Left kidney (tissue), 8 donors: Measurements from ENCODE around the gene TNFSF13. TPM values are rescaled to one million over a fixed set of nuclear protein-coding genes. Genes with fewer than 3 reads are reported as not detected.

ENCODE experiments used
- DNase-seq: peaks from one replicate; pipeline ENCODE4 v3.0.0-alpha.2; 2013
- long read RNA-seq, 8 donors: transcript quantifications; one replicate each; lab custom pipeline, GENCODE V29; 2026
- polyA plus RNA-seq: library from polyadenylated mRNA; unstranded; fragments of 120-200 nt; gene quantifications from one replicate; pipeline ENCODE4 v1.2.1, GENCODE V29; 2013; ENCODE audit not compliant: insufficient read length

The TNFSF13 gene, protein sequence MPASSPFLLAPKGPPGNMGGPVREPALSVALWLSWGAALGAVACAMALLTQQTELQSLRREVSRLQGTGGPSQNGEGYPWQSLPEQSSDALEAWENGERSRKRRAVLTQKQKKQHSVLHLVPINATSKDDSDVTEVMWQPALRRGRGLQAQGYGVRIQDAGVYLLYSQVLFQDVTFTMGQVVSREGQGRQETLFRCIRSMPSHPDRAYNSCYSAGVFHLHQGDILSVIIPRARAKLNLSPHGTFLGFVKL
- 13.2 TPM for polyA plus RNA-seq
- long read RNA-seq, donor 1, partial matches to known transcripts, result 6 of 9 reads
- long read RNA-seq, donor 1, other reads (novel, unspliced or antisense), result 0 of 9 reads
- long read RNA-seq, donor 2, partial matches to known transcripts, result 0 of 1 reads
- long read RNA-seq, donor 2, other reads (novel, unspliced or antisense), result 0 of 1 reads
- long read RNA-seq, donor 3, partial matches to known transcripts, result 0 of 1 reads
- long read RNA-seq, donor 3, other reads (novel, unspliced or antisense), result 0 of 1 reads
- long read RNA-seq, donor 4, partial matches to known transcripts, result 0 of 1 reads
- long read RNA-seq, donor 4, other reads (novel, unspliced or antisense), result 0 of 1 reads
- long read RNA-seq, donor 5, partial matches to known transcripts, result 0 of 2 reads
- long read RNA-seq, donor 5, other reads (novel, unspliced or antisense), result 0 of 2 reads
- long read RNA-seq, donor 6, partial matches to known transcripts, result 0 of 1 reads
- long read RNA-seq, donor 6, other reads (novel, unspliced or antisense), result 0 of 1 reads
- long read RNA-seq, donor 7, partial matches to known transcripts, result 0 of 4 reads
- long read RNA-seq, donor 7, other reads (novel, unspliced or antisense), result 0 of 4 reads
- long read RNA-seq, donor 8, partial matches to known transcripts, result 0 of 1 reads
- long read RNA-seq, donor 8, other reads (novel, unspliced or antisense), result 0 of 1 reads

DNA sequence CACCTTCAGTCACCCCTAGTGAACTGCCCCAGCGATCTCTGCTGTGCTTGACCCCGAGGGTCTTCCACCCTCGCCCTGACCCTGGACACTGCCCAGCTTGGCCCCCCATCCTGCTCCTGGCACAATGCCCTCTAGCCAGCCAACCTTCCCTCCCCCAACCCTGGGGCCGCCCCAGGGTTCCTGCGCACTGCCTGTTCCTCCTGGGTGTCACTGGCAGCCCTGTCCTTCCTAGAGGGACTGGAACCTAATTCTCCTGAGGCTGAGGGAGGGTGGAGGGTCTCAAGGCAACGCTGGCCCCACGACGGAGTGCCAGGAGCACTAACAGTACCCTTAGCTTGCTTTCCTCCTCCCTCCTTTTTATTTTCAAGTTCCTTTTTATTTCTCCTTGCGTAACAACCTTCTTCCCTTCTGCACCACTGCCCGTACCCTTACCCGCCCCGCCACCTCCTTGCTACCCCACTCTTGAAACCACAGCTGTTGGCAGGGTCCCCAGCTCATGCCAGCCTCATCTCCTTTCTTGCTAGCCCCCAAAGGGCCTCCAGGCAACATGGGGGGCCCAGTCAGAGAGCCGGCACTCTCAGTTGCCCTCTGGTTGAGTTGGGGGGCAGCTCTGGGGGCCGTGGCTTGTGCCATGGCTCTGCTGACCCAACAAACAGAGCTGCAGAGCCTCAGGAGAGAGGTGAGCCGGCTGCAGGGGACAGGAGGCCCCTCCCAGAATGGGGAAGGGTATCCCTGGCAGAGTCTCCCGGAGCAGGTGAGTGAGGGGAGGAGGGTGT, at the start of gene TNFSF13:
Gene TNFSF13 (plus strand): TSS at position 207 of the 776 bp plus-strand sequence. CDS start 290 bp downstream, at position 497.
- no peak for DNase-seq

DNA sequence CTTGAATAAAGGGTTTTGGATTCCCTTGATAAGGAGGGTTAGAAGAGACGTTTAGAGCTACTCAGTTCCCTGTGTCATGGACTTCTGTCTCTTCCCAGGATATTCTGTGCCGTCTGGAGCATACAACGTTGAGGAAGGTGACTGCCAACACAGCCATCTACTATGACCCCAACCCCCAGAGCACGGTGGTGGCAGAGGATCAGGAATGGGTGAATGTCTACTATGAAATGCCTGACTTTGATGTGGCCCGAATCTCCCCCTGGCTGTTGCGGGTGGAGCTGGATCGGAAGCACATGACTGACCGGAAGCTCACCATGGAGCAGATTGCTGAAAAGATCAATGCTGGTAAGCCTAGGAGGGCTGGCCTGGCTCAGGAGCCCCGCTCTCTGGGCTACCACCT, 49.7 kb upstream of the TNFSF13 start:
- DNase-seq, result no peak

DNA sequence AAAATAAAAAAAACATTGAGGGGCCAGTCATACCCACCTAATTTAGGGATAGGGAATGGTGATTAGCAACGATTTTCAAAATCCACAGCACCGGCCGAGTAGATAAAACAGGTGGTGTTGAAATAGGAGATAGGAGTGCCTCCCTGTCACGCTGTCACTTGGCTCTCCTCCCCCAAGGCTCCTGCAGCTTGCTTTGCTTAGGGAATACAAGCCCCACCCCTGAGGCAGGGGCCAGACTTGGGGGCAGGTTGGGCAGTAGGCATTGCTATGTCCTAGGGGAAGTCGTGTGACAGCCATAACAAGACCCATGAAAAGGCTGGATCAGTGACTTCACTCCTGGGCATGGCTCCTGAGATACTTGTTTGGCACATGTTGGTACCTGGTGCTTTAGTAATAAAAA, 48.6 kb upstream of the TNFSF13 start:
- no peak for DNase-seq

DNA sequence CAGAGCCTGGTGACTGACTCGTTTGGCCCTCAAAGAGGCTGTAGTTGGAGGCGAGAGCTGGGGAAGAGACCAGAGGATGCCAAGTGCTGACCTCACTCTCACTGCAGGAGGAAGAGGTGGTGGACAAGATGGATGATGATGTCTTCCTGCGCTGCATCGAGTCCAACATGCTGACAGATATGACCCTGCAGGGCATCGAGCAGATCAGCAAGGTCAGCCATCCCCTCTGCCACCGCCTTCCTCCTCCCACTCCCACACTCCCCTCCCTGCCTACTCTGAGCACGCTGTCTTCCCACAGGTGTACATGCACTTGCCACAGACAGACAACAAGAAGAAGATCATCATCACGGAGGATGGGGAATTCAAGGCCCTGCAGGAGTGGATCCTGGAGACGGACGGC, 47.4 kb upstream of the TNFSF13 start:
- DNase-seq, result no peak

DNA sequence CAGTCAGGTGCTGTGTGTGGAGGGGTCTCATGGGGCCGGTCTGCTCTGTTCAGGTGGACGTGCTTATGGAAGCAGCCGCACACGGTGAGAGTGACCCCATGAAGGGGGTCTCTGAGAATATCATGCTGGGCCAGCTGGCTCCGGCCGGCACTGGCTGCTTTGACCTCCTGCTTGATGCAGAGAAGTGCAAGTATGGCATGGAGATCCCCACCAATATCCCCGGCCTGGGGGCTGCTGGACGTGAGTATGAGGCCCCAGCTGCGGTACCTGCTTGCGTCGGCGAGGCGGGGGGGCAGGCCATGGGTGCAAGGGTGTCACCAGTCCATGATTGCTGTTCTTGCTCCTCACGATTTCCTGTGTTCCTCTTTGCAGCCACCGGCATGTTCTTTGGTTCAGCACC, 46.4 kb upstream of the TNFSF13 start:
- no peak for DNase-seq

DNA sequence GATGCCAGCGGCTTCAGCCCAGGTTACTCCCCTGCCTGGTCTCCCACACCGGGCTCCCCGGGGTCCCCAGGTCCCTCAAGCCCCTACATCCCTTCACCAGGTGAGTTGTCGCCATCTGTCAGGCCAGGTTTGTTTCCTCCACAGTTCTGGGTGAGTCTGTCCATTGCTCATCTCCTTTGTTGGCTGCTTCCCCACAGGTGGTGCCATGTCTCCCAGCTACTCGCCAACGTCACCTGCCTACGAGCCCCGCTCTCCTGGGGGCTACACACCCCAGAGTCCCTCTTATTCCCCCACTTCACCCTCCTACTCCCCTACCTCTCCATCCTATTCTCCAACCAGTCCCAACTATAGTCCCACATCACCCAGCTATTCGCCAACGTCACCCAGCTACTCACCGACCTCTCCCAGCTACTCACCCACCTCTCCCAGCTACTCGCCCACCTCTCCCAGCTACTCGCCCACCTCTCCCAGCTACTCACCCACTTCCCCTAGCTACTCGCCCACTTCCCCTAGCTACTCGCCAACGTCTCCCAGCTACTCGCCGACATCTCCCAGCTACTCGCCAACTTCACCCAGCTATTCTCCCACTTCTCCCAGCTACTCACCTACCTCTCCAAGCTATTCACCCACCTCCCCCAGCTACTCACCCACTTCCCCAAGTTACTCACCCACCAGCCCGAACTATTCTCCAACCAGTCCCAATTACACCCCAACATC, 45.6 kb upstream of the TNFSF13 start:
- no peak for DNase-seq

DNA sequence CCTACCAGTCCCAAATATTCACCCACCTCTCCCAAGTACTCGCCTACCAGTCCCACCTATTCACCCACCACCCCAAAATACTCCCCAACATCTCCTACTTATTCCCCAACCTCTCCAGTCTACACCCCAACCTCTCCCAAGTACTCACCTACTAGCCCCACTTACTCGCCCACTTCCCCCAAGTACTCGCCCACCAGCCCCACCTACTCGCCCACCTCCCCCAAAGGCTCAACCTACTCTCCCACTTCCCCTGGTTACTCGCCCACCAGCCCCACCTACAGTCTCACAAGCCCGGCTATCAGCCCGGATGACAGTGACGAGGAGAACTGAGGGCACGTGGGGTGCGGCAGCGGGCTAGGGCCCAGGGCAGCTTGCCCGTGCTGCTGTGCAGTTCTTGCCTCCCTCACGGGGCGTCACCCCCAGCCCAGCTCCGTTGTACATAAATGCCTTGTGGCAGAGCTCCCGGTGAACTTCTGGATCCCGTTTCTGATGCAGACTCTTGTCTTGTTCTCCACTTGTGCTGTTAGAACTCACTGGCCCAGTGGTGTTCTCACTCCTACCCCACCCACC, 44.6 kb upstream of the TNFSF13 start:
- no peak for DNase-seq

DNA sequence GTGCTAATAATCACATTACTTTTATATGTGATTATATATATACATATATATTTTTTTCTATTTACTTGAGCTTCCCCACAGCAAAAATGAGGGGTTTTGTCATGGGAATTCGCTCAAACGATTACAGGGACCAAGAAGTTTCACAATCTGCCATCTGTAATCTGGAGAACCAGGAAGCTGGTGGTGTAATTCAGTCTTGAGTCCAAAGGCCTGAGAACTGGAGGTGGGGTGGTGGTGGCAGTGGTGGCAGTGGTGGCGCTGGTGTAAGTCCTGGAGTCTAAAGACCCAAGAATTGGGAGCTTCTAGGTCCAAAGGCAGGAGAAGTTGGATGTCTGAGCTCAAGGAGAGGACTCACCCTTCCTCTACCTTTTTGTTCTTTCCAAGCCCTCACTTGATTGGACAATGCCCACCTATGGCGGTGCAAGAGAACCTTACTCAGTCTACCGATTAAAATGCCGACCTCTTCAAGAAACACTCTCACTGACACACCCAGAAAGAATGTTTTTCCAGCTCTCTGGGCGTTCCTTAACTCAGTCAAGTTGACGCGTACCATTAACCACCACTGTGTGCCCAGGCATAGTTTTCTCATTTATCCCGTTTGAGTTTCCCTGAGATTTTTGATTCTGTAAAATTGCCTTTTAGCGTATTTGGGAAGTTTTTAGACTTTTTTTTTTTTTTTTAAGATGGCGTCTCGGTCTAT, 42.5 kb upstream of the TNFSF13 start:
- no peak for DNase-seq

DNA sequence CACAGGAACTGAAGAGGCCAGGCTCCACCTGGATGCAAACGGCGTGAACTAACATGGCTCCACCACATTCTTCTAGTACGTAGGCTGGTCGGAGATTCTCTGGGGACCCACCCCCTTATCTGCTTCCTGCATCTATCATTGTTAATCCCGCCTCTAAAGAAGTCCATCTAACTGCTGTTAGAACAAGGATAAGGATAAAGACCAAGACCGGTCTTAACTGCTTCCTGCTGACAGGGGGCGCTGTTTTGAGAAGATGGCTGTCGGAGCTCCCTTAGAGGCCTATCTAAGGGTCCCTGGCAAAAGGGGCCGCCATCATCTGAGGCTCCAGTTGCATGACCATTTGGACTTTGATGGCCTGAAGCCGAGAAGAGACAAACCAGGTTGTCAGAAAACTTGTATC, 35.5 kb upstream of the TNFSF13 start:
- no peak for DNase-seq

DNA sequence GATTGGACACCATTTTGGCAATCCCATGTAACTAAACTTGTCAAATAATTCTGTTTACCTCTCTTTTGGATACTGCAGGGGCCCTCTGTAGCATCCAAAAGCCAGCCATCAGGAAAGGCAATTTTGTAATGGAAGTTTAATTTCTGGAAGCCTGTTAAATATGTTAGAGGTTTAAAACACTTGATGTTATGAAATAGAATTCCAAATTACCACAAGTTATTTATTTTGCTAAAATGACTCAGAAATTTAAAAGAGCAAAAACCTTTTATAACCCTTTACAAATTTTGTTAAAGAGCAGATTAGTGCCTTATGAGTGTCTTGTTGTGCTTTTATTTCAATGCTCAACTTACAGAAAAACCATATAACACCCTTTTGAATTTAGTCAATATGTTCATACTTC, 29.7 kb upstream of the TNFSF13 start:
- no peak for DNase-seq

DNA sequence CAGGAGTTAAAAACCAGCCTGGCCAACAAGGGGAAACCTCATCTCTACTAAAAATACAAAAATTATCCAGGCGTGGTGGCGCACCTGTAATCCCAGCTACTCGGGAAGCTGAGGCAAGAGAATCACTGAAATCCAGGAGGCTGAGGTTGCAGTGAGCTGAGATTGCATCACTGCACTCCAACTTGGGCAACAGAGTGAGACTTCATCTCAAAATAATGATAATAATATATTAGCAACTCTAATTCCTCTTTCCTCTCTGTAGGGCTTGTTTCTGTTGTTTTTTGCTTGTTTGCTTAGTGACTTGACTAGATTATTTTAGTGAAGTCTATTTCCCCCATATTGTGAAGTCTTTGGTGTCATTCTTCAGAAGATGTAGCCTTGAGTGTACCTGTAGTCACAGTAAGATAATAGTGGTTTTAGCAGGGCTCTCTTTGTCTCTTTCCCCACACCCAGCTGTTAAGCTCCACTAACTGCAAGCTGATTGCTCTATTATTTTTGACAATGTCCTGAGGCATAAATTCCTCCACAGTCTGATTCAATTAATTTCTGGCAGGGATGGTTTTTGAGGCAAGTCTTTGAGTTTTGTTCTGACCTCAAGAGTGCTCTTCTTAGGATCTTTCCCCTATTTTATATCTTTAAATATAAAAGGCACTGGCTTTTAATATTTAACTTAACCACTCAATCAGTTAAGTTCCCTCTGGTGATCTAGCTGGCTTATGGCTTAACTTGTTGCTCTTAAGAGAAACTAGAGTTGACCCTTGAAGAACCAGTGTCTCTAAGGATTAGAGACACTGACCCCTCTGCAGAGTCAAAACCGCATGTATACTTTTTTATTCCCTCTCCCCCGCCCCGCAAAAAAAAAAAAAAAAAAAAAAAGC, 28.3 kb upstream of the TNFSF13 start:
- no peak for DNase-seq

DNA sequence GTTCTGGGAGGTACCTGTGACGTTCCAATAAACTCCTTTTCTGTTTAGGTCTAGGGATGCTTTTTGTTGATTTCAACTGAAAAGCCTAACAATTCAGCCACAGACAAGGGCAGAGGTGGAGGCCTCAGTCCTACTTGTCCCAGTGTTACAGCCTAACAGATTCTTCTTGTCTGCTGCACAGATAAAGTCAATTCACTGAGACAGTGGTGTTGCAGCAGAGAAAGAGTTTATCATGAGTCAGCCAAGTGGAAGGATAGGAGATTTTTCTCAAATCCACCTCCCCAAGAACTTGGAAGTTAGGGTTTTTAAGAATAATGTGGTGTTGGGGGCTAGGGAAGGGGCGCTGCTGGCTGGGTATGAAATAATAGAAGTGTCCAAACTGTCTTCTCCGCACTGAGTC, 20.5 kb upstream of the TNFSF13 start:
- DNase-seq, result no peak

DNA sequence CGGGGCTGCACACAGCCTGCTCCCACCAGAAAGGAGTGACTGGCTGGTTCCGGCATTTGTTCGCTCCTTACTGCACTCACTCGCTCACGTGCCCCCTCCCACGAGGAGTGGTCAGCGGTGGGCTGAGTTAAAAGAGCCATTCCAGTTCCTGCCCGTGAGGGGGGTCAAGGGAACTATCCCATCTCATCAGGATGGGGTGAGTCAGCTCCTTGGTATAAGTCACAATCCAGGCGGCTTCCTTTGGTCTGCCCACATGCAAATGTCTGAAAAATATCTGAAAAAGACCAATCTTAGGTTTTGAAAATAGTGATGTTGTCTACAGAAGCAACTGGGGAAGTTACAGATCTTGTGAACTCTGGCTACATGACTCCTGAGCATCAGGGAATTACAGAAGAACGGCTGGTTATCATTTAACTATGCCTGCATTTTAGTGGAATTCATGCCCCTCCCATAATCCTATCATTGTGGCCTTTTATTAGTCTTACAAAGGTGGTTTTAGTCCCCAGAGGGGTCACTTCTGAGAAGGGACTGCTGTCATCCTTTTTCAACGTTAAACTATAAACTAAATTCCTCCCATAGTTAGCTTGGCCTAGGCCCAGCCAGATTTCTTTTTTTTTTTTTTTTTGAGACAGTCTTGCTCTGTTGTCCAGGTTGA, 19.5 kb upstream of the TNFSF13 start:
- no peak for DNase-seq

DNA sequence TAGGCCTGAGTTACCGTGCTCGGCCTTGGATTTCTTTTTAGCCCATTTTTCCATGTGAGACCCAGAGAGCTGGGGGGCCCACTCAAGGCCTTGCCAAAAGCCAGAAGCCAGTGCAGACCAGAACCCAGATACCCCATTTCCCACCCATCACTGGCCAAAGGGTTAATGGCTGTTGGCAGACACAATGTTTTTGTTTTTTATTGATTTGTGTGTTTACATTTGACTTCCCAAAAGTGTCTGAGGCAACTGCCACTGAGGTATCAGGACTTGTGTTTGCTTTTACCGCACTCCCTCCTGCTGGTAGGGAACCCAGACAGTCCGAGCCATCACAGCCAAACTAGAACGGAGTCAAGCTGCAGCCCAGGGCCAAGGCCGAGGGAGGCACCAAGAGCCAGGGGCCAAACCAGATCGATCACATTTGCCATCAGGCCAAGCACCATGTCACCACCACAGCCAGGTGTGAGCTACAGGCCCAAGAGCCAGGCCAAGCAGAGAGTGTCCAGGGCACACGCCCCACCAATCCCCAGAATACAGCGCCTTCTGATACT, 17.4 kb upstream of the TNFSF13 start:
- DNase-seq, result no peak

DNA sequence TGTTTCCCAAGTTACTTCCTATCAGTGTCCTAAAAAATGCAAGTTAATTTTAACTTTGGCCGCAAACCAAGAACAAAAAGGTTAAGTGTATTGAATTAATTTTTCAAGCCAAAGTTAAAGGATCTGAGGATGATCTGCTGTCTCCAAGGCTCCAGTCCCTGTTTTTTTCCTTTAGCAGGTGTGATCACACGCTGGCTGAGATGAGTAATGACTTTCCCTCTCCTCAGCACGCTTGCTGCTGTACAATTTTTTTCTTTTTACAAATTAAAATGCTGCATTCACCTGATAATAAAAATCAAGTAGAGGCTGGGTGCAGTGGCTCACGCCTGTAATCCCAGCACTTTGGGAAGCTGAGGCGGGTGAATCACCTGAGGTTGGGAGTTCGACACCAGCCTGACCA, 13.6 kb upstream of the TNFSF13 start:
- no peak for DNase-seq

DNA sequence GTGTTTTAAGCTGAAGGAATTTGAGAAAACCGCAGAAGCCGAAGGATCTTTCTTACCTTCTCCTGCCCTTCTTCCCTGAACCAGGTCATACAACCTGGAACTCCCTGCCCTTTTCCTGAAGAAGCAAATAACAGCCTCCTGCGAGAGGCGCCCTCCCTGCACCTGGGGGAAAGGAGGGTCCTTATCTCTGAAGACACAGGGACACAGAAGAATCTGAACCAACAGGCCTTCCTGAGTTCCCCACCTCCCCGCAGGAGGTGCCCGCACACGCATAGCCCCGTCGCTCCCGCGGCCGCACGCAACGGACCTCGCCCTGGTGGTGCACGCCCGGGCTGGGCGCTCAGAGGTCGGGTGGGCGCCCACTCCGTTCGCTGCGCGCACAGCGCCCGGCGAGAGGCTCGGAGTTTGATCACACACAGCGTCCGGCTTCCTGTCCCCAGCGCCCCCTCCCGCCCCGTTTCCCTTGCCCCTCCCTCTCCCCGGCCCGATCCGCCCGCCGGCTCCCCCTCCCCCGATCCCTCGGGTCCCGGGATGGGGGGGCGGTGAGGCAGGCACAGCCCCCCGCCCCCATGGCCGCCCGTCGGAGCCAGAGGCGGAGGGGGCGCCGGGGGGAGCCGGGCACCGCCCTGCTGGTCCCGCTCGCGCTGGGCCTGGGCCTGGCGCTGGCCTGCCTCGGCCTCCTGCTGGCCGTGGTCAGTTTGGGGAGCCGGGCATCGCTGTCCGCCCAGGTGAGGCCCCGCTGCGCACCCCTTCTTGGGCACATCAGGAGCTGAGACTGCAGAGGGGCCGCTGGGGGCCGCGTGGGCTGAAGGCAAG, 9.8 kb upstream of the TNFSF13 start, which contains the start of gene TNFSF12:
Gene TNFSF12 (plus strand): TSS at position 474 of the 816 bp plus-strand sequence. CDS start 96 bp downstream, at position 570.
- no peak for DNase-seq

DNA sequence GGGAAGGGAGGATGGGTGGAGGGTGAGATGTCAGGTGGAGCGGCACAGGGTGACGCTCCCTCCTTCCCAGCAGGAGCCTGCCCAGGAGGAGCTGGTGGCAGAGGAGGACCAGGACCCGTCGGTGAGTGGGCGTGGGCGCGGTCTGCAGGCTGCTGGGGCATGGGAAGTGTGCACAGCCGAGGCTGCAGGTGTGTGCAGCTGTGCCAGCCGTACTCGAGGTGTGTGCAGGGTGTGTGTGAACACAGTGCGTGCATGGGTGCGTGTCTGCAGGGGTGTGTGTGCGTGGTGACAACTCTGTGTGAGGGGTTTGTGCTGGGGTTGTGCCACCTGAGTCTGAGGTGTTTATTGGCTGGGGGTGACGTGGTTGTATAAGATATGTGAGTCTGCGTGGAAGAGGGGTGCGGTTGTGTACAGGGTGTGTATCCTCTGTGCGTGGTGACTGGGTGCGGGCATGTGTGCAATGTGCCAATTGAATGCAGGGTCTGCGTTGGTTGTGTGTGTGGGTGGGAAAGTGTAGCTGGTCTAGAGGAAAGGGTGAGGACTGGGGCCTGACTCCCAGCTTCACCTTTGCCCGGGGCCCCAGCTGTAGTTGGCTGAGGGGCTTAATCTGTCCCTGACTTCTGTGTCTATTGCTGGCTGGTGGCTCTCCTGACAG, 9.0 kb upstream of the TNFSF13 start:
- no peak for DNase-seq
